ENCODE measurements around the gene LRRC27. TPM values are rescaled to one million over a fixed set of nuclear protein-coding genes. Genes with fewer than 3 reads are reported as not detected.

LRRC27 gene
- total RNA-seq, 4 donors from 2014 or later, result 1.5 to 5.3 (median 2.4) TPM

DNA sequence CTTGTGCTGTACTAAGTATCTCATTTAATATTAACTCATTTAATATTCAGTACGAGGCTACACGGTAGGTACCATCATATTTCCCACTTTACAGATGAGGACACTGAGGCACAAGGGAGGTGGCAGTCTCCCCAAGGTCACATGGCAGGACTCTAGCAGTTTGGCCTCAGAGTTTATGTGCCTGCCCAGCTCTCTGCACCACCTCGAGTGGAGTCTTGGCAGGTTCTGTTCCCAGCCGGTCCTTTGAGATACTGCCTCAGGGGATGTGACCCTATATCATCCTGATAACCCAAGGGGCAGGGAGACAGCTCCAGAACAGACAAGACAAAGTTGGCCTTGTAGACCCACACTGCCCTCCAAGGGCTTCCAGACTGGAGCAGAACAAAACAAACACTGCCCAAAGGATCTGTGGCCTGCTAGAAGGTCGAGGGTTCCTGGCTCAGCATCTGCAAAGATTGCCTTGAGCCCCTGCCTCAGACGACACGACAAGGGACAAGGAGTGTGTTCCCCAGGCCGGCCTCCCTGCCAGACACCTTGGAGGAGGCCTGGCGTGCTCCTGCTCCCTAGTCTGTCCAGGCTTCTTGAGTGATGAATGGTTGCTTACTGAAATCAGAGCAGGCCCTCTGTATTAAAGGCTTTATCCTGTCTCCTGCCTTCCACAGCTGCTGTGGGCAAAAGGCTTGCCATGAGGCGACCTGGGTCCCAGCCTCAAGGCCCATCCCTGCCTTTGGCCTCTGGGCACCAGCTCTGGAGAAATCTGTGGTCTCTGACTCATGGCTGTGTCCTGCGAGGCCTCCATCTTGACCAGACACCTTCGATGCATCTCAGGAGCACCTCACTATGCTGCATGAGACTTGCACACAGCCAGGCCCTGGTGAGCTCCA, 61.1 kb downstream of the LRRC27 start:
- WGBS, 2 donors, result 67 to 71% methylated on average over 7 to 9 of the region's 12 CpGs
- Histone ChIP-seq H3K27ac (no peak overlapping the region), H3K36me3 (no peaks in the 10 kb centered on the region), H3K4me3 (no peak overlapping the region), H3K27me3 (no peaks in the 10 kb centered on the region), H3K9me3 (no peaks in the 10 kb centered on the region), H3K4me1 (peaks cover 7 to 36% (median 16%) of the 10 kb centered on the region in 3 donors)
- DNase-seq, result no peak
- intact Hi-C loops (cut with DNase I), result loop anchor here (10.0 kb wide), 1 partner anchor 242 kb away; no protein-coding TSS in a partner anchor
- no peak for TF ChIP-seq POLR2A (IDR thresholded peaks at IDR 0.05)
- TF ChIP-seq, protein P1, sequence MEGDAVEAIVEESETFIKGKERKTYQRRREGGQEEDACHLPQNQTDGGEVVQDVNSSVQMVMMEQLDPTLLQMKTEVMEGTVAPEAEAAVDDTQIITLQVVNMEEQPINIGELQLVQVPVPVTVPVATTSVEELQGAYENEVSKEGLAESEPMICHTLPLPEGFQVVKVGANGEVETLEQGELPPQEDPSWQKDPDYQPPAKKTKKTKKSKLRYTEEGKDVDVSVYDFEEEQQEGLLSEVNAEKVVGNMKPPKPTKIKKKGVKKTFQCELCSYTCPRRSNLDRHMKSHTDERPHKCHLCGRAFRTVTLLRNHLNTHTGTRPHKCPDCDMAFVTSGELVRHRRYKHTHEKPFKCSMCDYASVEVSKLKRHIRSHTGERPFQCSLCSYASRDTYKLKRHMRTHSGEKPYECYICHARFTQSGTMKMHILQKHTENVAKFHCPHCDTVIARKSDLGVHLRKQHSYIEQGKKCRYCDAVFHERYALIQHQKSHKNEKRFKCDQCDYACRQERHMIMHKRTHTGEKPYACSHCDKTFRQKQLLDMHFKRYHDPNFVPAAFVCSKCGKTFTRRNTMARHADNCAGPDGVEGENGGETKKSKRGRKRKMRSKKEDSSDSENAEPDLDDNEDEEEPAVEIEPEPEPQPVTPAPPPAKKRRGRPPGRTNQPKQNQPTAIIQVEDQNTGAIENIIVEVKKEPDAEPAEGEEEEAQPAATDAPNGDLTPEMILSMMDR (IDR thresholded peaks at IDR 0.05), result no peak

DNA sequence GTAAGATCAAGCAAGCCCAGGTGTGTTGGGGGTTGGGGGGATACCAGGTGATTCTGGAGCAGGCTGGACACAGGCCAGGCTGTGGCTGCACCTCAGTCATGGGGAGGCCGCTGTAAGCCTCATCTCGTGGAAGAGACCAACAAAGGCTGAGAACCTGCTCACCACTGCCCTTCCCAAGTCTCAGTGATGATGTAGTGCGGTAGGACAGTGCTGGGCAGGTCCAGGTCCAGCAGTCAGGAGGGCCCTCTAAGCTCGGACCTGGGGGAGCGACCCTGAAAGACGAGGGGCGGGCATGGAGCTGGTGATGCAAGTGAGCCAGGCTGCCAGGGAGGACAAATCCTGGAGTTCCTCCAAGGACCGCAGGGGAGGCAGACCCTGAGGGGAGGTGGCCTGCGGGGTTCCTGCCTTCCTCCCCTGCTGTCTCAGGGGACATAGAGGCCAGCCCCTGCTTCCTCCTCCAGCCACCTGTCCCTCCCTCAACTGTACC, 61.7 kb downstream of the LRRC27 start:
- intact Hi-C loops (cut with DNase I), result loop anchor here (2.0 to 10.0 kb wide), 2 partner anchors 59 to 241 kb away; no protein-coding TSS in a partner anchor
- 85 to 100% methylated on average over 2 to 3 of the region's 9 CpGs for WGBS, 2 donors
- TF ChIP-seq POLR2A (IDR thresholded peaks at IDR 0.05), result no peak
- TF ChIP-seq, protein P1 (IDR thresholded peaks at IDR 0.05), result no peak
- Histone ChIP-seq H3K4me3 (no peak overlapping the region), H3K36me3 (no peaks in the 10 kb centered on the region), H3K27me3 (no peaks in the 10 kb centered on the region), H3K4me1 (peaks cover 13 to 42% (median 23%) of the 10 kb centered on the region in 3 donors), H3K27ac (no peak overlapping the region), H3K9me3 (no peaks in the 10 kb centered on the region)
- no peak for DNase-seq

DNA sequence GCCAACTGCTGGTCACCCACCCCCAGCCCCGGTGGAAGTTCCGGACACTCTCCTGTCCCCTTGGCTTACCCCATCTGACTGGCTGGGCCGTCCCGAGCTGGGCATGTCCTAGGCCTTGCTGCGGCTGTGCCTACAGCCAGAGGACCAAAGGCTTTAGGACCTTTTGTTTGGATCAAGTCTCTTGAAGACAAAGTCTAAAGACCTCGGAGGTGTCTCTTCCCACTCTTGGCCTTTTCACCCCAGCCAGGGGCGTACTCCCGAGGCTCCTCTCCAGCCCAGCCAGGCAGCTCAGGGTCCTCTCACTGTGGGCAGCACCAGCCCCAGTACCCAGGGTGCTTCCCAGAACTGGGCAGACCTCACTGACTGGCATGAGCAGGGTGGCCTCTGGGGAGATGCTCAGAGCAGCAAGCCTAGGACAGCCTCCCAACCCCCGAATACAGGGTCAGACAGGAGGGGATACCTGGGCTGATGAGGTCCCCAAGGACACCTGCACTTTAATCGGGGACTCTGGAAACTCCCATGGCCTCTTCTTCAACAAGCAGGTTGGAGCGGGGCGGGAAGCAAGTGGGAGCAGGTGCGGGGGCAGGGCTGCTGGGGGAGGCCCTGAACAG, 62.3 kb downstream of the LRRC27 start:
- Histone ChIP-seq H3K4me1 (peaks cover 16 to 42% (median 28%) of the 10 kb centered on the region in 3 donors), H3K27ac (peak overlapping the region in 3 of 4 donors; percentile 82 to 98 (median 98)), H3K4me3 (no peak overlapping the region), H3K27me3 (no peaks in the 10 kb centered on the region), H3K36me3 (peaks cover 0 to 3% (median 0%) of the 10 kb centered on the region in 3 donors), H3K9me3 (no peaks in the 10 kb centered on the region)
- TF ChIP-seq, protein P1 (IDR thresholded peaks at IDR 0.05), result no peak
- TF ChIP-seq POLR2A (IDR thresholded peaks at IDR 0.05), result no peak
- 73 to 81% methylated on average over 4 to 8 of the region's 13 CpGs for WGBS, 2 donors
- DNase-seq, result no peak
- intact Hi-C loops (cut with DNase I), result loop anchor here (2.0 to 10.0 kb wide), 2 partner anchors 58 to 240 kb away; no protein-coding TSS in a partner anchor

DNA sequence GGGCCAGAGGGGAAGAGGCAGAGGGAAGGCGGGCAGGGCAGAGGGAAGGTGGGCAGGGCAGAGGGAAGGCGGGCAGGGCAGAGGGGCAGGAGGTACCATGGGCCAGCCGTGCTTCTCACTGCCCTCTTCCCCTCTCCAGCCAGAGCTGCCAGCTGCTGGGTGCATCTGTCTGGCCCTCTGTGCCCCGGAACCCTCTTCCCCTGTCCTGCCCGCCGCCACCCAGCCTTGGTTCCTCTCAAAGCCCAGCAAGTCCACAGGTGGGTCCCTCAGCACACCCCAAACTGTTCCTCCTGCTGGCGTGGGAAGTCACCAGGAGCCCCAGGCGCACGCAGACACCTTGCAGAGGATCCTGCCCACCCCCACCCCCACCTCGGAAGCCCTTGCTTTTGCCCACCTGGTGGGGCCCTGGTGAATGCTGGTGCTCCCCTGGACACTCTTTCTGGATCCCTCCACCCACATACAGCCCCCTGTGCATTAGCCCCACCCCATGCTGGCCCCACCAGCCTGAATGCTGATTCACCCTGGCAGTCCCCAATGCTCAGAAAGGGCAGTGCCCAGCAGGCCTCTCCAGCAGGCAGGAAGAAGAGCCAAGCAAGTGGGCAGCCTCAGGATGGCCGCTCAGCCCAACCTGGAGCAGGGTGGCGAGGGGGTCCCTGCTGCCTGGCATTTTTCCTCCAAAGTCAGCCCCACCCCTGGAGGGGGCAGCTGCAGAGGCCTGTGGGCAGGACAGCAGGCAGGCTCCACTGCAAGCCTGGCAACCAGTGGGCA, 63.1 kb downstream of the LRRC27 start:
- DNase-seq, result no peak
- intact Hi-C loops (cut with DNase I), result loop anchor here (2.0 to 10.0 kb wide), 2 partner anchors 58 to 240 kb away; no protein-coding TSS in a partner anchor
- no peak for TF ChIP-seq POLR2A (IDR thresholded peaks at IDR 0.05)
- TF ChIP-seq, protein P1 (IDR thresholded peaks at IDR 0.05), result no peak

More for the DNA sequence above, 63.1 kb downstream of the LRRC27 start:
- WGBS, 2 donors, result 69 to 75% methylated on average over 5 to 6 of the region's 12 CpGs
- Histone ChIP-seq H3K27me3 (no peaks in the 10 kb centered on the region), H3K27ac (peak overlapping the region; percentile 82 to 98 (median 97)), H3K9me3 (no peaks in the 10 kb centered on the region), H3K4me1 (peaks cover 24 to 42% (median 36%) of the 10 kb centered on the region in 3 donors), H3K4me3 (peak overlapping the region in 2 of 4 donors; percentile 68 to 87), H3K36me3 (peaks cover 0 to 8% (median 0%) of the 10 kb centered on the region in 3 donors)

All from esophagus squamous epithelium (tissue), 5 donors.